HL-60/S4 (cell line): Measurements from ENCODE around the gene PKD1.

Experiments used
- in situ Hi-C: fragments of 300-500 bp; cut with MboI; formaldehyde crosslinking; loops from 2 replicates; pipeline ENCODE4 v1.14.3; 2022; ENCODE audit warnings: low sequenced_read_pairs

PKD1 gene

GRCh38 chr16:2079311-2079800, 56.3 kb downstream of the PKD1 start:
- in situ Hi-C loops: no loop called here

DNA sequence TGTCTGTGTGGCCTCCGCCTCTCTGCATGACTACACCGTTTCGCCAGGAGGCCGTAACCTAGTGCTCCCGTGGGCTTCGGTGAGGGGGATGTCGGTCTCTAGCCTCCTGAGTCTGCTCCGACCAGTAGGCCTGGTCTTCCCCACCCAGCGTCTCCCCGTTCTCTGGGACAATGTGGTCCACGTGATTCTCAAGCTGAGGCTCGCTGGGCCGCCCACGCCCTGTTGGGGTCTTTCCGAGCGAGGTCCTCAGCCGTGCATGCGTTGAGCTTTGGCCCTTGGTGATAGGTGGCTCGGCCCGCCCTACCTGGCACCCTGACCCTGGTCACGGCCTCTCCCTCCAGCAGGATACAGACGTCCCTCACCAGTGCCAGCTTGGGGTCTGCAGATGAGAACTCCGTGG, 57.0 kb downstream of the PKD1 start:
- in situ Hi-C loops: no loop called here

DNA sequence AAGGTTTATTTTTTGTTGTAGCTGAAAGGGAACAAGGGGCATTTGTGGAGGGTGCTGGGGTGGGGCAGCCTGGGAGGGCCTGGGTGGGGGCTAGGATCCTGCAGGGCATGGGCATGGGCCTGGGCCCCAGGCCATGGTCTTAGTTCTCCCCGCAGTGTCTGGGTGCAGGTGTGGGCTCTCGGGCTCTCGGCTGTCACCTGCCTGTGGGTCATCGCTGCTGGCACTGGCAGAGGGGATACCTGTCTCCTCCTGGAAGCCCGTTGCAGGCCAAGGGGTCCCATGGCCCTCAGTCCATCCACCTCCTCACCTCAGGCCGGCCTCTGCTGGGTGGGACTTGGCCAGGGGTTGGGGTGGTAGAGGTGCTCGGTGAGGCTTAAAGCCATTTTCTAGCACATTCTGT, 57.6 kb downstream of the PKD1 start:
- in situ Hi-C loops: no loop called here

DNA sequence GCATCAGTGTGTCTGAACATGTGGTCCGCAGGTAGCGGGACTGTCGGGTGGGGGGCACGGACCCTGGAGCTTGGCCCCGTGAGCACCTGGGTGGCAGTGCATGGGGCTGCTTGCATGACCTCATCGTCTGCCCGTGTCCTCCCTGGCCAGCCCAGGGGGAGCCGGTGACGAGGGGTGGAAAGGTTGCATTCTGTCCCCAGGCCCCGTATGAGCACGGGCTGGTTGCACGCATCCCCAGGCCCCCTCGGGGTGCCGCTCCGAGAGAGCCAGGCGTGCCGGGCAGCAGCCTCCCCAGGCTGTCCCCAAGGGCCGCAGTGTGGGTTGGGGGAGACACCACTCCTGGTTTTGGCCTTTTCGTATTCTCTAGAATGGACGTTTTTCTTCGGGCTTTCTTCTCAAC, 58.0 kb downstream of the PKD1 start:
- in situ Hi-C loops: no loop called here

GRCh38 chr16:2077016-2077415, 58.7 kb downstream of the PKD1 start:
- in situ Hi-C loops: no loop called here

GRCh38 chr16:2076072-2076865, 59.4 kb downstream of the PKD1 start:
- in situ Hi-C loops: no loop called here

DNA sequence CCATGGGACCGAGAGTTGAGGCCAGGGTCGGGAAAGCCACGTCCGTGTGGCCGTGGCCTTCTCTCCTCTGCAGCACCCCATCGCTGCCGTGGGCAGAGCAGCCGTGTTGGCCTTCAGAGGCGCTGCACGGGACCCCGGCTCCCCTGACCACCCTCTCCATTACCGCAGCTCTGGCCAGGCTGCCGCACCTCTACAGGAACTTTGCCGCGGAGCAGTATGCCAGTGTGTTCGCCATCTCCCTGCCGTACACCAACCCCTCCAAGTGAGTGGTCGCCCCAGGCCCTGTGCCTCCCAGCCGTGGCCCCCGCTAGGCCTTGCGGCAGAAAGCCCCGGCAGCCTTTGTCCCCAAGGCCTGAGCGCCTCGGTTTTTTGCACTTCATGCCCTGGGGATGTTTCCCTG, 60.1 kb downstream of the PKD1 start:
- in situ Hi-C loops: no loop called here

GRCh38 chr16:2074071-2074470, 61.6 kb downstream of the PKD1 start:
- in situ Hi-C loops: no loop called here

GRCh38 chr16:2072926-2073325, 62.8 kb downstream of the PKD1 start:
- in situ Hi-C loops: no loop called here

DNA sequence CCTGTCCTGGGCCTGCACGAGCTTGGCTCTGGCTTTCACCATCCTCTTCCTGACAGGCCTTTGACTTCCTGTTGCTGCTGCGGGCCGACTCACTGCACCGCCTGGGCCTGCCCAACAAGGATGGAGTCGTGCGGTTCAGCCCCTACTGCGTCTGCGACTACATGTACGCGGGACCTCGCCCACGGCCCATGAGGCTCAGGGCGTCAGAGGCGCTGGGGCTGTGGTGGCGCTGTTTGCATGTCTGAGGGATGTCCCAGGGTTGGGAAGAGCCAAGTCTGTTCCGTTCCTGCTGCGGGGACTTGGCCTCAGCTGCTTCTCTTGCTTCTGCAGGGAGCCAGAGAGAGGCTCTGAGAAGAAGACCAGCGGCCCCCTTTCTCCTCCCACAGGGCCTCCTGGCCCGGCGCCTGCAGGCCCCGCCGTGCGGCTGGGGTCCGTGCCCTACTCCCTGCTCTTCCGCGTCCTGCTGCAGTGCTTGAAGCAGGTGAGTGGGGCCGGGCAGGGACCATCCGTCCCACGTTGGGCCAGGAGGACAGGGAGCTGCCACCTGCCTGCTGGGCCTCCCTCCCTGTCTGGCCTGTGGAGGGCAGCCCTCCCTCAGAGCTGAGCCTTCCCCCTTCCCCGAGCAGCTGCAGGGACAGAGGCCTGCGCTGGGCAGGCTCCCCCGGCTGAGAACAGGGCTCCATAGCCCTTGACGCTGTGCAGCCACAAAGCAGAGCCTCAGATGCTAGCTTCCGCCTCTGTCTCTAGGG, 64.1 kb downstream of the PKD1 start:
- in situ Hi-C loops: no loop called here

- in situ Hi-C loops: no loop called here
Observed at GRCh38 chr16:2070576-2071453, 64.9 kb downstream of the PKD1 start.

GRCh38 chr16:2066139-2066538, 69.6 kb downstream of the PKD1 start:
- in situ Hi-C loops: no loop called here

DNA sequence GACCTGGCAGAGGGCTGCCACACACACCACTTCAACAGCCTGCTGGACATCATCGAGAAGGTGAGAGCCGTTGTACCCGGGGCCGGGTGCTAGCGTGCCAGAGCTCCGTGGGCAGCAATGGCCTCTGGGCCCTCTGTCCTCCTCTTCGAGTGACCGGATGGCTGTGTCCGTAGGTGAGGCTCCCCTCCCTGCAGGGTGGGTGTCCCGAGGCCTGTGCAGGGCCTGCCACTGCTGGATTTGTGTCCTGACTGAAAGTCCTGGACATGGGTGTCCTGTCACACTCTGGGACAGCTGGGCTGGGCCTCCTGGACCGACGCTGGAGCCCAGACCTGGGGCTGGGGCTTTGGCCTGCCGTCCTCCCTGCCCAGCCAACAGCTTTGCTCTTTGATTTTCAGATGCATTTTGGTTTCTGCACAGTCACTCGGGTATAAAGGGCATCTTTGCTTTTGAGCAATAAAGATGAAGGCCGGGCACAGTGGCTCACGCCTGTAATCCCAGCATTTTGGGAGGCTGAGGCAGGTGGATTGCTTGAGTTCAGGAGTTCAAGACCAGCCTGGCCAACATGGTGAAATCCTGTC, 71.2 kb downstream of the PKD1 start:
- in situ Hi-C loops: no loop called here

DNA sequence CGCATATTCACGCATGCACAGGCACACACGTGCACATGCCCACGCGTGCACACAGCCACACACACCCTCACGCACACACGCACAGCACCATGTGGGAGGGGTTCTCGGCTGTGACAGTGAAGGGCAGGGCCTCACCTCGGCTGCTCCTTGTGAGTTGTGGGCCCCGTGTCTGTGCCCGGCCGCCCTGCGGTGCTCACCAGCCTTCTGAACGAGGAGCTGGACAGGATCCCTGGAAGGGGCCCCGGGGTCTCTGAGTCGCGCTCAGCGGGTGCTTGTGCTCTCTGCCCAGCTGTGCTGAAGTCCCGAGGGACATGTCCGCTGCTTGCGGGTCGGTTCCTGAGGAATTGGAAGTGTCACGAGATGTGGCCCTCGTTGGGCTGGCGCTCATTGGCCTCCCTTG, 71.8 kb downstream of the PKD1 start:
- in situ Hi-C loops: no loop called here

DNA sequence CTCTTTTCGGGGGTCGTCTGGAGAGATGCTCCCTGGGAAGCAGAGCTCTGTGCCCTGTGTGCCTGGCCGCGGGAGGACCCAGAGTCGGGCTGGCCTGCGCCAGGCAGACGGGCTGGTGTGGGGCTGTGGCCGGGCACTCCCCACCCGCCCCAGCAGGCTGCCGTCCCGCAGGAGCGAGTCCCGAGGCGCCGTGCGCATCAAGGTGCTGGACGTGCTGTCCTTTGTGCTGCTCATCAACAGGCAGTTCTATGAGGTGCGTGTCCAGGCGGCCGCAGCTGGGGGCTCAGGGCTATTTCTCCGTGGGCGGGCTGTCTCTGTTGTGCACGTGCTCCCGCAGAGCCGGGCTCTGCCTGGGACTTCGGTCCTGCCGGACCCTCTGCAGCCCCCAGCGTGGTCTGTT, 72.9 kb downstream of the PKD1 start:
- in situ Hi-C loops: no loop called here

GRCh38 chr16:2061526-2061925, 74.2 kb downstream of the PKD1 start:
- in situ Hi-C loops: no loop called here

GRCh38 chr16:2061023-2061422, 74.7 kb downstream of the PKD1 start:
- in situ Hi-C loops: no loop called here

GRCh38 chr16:2060346-2060745, 75.4 kb downstream of the PKD1 start:
- in situ Hi-C loops: no loop called here

- in situ Hi-C loops: no loop called here
Observed at GRCh38 chr16:2058872-2059271, 76.8 kb downstream of the PKD1 start.

GRCh38 chr16:2058420-2058819, 77.3 kb downstream of the PKD1 start:
- in situ Hi-C loops: no loop called here

DNA sequence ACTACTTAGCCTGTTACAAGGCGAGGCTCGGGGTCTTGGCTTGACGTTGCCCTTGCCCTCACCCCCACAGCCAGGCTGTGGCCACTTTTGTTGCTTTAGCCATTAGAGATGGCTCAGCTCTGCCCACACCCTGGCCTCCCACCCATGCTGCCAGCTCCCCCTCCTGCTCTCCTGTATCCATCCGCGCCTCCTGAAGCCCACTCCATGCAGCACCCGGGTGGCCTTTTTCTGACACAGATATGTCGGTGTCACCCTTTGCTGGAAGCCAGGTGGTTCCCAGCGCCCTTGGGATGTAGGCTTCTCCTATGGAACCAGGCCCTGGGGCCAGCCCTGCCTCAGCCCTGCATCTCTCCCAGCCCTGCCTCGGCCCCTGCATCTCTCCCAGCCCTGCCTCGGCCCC, 78.3 kb downstream of the PKD1 start:
- in situ Hi-C loops: no loop called here
